GM12874 (cell line): ENCODE data around the gene RPS4Y2.

Experiments
- TF ChIP-seq, protein P1 (sequence below): IDR thresholded peaks from 2 replicates; pipeline ENCODE4 v1.5.1; 2011; ENCODE audit warnings: low read depth, mild to moderate bottlenecking, control low read depth, low read length, moderate library complexity; ENCODE audit not compliant: insufficient read depth

The RPS4Y2 gene

DNA sequence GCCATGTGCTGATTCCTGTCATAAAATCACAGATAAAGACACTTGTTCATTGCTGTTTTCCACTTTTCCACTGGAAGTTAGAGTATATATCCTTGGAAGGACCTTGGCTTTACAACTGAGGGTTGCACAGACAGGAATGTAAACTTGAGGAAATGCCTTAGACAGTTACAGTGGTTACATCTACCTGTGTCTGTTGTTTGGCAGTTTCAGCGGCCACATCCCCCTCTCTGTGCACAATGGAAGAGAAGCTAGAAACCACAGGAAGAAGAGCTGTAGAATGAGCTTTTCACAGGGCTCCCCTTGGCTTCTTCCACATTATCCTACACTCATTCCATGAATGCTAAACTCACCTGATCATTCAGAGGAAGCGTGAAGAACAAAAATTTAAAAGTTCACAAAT is 9.0 kb upstream of the RPS4Y2 start:
- TF ChIP-seq, protein P1, sequence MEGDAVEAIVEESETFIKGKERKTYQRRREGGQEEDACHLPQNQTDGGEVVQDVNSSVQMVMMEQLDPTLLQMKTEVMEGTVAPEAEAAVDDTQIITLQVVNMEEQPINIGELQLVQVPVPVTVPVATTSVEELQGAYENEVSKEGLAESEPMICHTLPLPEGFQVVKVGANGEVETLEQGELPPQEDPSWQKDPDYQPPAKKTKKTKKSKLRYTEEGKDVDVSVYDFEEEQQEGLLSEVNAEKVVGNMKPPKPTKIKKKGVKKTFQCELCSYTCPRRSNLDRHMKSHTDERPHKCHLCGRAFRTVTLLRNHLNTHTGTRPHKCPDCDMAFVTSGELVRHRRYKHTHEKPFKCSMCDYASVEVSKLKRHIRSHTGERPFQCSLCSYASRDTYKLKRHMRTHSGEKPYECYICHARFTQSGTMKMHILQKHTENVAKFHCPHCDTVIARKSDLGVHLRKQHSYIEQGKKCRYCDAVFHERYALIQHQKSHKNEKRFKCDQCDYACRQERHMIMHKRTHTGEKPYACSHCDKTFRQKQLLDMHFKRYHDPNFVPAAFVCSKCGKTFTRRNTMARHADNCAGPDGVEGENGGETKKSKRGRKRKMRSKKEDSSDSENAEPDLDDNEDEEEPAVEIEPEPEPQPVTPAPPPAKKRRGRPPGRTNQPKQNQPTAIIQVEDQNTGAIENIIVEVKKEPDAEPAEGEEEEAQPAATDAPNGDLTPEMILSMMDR = no peak

DNA sequence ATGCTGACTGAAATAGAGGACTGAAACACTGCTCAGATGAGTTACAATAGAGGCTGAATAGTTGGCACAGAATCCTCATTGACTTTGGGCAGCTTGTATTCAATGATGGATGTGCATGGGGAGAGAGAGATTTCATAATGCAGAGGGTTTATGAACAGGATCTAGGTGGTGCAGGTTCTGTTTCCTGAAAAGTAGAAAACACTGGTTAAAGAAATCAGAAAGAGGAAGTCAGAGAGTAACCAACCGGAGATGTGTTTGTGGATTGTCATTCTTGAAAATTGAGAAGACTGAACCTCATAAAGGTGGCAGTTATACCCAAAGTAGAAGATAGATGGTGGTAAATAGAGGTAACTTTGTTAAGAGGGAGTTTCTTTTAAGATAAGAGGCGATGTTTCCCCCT is 8.0 kb downstream of the RPS4Y2 start:
- TF ChIP-seq, protein P1 = no peak

DNA sequence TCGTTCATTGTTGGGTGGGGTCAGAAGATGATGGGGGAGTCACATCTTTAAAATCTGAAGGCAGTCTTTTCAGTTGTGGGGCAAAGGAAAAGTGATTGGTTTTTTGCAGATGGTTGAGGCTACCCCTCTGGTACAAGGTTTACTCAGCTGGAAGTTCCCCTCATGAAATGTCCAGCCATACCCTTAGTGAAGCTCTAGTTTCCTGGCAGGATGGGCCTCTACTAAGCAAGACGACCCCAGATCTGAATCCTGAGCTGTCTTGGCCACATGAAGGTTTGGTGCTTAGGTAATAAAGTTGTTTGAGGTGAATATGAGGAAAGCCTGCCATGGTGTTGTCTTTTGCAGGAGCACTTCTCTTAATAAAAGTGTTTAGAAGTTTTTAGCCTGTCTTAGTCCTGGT is 9.2 kb downstream of the RPS4Y2 start:
- TF ChIP-seq, protein P1 = no peak

DNA sequence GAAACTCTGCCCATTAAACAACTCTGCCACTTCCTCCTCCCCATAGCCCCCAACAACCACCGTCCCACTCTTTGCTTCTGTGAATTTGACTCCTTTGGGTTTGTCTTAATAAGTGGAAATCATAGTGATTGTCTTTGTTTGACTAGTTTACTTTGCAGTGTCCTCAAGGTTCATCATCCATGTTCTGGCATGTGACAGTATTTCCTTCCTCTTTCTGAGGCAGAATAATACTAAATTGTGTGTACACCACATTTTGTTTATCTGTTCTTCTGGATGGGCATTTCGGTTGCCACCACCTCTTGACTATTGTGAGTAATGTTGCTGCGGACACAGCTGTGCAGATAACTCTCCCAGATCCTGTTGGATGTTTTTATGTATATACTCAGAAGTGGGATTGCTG is 14.8 kb downstream of the RPS4Y2 start:
- TF ChIP-seq, protein P1 = no peak

DNA sequence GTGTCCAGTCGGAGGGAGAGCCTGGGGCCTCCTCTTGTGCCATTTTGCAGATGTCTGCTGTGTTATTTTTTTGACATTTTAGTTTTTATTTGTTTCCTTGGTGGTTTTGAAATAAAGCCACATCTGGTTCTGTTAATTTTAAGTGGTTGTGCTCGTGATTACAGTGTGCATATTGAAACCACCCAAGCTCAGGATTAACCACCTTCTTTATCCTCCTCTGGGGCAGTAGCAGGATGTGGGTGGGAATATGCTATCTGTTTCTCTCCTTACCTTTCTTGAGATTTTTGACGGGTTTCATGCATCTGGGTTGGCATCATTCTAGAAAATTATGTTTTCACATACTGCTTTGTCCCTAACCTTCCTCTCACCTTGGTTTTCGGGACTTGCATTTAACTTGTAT is 20.2 kb downstream of the RPS4Y2 start:
- TF ChIP-seq, protein P1 = no peak

DNA sequence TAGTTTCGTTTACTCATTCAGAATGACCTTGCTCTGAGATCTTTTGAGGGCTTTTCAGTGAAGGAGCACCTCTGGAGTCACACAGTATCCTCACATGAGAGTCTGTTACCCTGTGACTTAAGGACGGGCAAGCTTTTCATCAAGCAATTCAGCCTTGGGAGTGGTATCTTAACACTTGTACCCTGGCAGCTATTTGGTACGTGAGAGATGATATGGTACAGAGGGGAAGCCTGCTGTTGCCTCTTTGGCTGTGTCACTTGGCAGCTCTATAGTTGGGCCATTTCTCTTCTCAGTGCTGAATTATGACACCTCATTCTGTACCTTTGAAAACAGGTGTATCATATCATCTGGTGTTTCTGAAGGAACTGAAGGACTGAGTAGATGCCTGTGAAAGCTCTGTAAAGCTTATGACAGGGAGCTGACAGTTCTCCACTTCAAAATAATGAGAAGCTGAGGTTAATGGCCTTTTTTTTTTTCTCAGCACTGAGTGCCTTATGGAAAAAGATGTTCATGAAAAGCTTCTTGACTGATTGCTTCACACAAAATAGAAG is 24.3 kb downstream of the RPS4Y2 start:
- TF ChIP-seq, protein P1 = no peak

DNA sequence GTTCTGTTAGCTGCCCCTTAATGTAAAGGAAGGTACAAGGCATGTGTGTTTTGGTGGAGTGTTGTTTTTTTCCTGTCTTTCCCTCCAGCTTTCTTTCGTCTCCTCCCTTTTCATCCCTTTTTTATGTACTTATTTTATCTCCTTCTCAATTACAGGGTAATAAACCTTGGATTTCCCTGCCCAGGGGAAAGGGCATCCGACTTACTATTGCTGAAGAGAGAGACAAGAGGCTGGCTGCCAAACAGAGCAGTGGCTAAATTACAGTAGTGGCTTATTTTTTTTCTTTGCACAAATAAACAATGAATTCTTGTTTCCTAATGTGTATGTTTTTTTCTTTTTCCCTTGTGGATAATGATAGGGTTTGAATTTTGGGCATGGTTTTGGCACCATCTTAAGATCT is 24.9 kb downstream of the RPS4Y2 start:
- TF ChIP-seq, protein P1 = no peak

DNA sequence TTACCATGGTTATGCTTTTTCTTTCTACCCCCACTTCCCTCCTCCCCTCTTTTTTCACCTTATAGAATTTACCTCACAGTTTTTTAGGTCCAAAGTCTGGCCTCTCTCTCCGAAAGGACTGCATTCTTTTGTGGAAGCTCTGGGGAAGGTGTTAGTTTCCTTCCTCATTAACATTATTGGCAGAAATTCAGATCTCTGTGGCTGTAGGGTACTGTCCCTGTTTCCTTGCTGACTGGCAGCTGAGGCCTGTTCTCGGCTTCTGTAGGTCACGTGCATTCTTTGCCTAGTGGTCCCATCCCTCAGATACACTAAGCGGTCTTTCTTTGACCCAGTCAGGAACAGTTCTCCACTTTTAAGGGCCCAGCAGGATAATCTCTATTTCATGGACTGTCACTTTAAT is 25.5 kb downstream of the RPS4Y2 start:
- TF ChIP-seq, protein P1 = no peak
